ENCODE data around the gene CAP2.

DNA sequence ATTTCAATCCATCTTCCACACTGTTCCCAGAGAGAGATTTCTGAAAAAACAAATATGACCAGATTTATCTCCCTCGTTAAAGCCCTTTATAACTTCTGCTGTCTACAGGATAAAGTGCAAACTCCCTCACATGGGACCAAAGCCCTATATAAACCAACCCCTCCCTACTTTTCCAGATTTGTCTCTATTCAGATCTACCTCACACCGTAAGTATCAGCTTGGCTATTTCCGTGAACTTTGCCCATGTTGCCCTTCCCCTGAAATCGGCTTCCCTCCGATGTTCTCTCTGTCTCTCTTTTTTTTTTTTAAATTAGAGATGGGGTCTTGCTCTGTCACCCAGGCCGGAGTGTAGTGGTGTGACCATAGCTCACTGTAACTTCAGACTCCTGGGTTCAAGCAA, 194.6 kb downstream of the CAP2 start:
- TF ChIP-seq, protein P1, sequence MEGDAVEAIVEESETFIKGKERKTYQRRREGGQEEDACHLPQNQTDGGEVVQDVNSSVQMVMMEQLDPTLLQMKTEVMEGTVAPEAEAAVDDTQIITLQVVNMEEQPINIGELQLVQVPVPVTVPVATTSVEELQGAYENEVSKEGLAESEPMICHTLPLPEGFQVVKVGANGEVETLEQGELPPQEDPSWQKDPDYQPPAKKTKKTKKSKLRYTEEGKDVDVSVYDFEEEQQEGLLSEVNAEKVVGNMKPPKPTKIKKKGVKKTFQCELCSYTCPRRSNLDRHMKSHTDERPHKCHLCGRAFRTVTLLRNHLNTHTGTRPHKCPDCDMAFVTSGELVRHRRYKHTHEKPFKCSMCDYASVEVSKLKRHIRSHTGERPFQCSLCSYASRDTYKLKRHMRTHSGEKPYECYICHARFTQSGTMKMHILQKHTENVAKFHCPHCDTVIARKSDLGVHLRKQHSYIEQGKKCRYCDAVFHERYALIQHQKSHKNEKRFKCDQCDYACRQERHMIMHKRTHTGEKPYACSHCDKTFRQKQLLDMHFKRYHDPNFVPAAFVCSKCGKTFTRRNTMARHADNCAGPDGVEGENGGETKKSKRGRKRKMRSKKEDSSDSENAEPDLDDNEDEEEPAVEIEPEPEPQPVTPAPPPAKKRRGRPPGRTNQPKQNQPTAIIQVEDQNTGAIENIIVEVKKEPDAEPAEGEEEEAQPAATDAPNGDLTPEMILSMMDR (conservative IDR thresholded peaks at IDR 0.05 in 1 of 2, IDR thresholded peaks at IDR 0.05 in 1 of 2; ENCODE audit: low read depth in 1 of 2, low read length in 2 of 2), result no peak
- no peak for TF ChIP-seq EZH2 (IDR thresholded peaks at IDR 0.05; ENCODE audit: low read length, missing control alignments)
